NCI-H510A treated with DMSO at 0.1 percent for 48 hours (cell line): ENCODE data around the gene COL26A1.
"Not testable (repeated sequence)": the region's sequence is repeated elsewhere in the genome, so short reads cannot be mapped to it uniquely, and the experiment has no call there.

ENCODE experiments used
- DNase-seq: peaks from one replicate; lab custom pipeline; 2025; lab: John Stamatoyannopoulos, UW

Gene COL26A1

DNA sequence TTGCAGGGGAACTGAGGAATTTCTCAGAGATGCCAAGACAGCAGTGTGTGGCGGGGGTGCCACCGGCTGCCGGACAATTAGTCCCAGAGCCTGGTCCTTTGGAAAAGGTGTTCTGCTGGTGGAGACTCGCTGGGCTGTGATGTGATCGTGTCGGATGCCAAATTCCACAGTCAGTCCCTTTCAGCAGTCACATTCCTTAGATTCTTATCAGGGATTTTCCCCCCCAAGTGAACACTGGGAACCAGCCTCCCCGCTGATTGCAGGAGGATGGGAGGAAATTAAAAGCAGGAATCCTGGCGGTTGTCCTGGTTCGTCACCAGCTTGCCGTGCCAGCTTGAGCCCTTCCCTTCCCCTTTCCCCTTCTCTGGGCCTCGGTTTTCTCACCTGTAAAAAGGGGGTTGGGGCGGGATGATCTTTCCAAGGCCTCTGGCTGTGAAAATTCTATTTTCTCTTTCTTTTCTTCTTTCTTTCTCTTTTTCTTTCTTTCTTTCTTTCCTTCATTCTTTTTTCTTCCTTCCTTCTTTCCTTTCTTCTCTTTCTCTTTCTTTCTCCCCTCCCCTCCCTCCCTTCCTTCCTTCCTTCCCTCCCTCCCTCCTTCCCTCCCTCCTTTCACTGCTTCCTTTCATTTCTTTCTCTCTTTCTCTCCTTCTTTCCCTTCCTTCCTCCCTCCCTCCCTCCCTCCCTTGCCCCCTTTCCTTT is 39.6 kb downstream of the COL26A1 start:
- DNase-seq, result no peak

DNA sequence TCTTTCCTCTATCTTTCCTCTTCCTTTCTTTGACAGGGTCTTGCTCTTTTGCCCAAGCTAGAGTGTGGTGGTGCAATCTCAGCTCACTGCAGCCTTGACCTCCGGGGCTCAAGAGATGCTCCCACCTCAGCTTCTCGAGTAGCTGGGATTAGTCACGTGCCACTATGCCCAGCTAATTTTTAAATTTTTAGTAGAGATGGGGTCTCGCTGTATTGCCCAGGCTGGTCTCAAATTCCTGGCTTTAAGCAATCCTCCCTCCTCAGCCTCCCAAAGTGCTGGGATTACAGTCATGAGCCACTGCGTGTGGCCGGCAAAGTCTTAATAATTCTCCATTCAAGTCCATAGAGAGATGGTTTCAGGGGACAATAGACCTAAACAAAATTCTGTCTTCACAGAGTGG is 40.2 kb downstream of the COL26A1 start:
- no peak for DNase-seq

DNA sequence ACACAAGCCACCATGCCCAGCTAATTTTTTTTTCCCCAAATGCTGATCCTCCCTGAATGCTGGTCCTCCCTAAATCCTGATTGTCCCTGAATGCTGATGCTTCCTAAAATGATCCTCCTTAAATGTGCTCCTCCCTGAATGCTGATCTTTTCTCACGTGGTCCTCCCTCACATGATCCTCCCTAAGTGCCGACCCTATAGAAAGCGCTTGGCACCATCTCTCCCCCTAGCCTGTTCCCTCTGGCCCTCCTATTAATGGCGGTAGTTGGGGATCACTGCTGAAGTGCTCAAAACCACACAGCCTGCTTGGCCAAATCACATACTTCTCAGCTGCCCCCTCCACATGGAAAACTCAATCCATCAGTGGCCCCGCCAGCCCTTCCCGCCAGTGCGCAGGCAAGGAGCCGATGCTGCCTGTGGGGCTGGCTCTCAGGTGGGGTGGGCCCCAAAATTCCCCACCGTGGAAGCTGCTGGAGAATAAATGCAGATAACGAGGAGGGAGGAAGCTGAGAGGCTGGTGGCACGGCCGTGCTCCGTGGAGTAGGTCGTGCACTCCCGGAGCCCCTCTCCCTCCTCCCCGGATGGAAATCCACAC is 42.9 kb downstream of the COL26A1 start:
- no peak for DNase-seq

DNA sequence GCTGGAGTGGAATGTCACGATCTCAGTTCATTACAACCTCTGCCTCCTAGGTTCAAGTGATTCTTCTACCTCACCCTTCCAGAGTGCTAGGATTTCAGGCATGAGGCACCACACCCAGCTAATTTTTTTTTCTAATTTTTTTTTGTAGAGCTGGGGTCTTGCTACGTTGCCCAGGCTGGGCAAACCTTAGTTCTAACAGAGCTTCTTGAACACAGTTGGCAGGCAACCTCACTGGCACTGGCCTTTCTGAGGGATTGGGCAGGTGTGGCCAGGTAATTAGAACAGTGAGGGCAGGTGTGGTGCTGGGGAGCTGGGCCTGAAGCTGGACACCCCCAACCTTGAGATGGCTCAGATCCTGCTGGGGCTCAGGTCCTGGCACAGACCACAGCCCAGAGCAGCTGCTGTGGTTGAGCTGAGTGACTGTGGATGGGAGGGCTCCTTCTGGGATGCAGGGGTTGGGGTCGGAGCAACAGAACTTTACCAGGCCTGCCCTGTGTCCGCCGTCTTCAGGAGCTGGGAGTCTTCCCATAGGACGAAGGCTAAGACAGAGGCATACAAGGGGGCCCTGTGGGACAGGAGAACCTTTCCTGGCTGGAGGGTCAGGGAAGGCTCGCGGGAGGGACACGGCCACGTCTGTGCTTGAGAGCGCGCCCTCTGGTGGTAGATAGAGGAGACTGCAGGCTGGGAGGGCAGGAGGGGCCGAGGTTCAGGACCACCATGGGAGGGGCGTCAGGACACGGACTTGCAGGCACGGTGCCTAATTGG is 48.2 kb downstream of the COL26A1 start:
- no peak for DNase-seq

DNA sequence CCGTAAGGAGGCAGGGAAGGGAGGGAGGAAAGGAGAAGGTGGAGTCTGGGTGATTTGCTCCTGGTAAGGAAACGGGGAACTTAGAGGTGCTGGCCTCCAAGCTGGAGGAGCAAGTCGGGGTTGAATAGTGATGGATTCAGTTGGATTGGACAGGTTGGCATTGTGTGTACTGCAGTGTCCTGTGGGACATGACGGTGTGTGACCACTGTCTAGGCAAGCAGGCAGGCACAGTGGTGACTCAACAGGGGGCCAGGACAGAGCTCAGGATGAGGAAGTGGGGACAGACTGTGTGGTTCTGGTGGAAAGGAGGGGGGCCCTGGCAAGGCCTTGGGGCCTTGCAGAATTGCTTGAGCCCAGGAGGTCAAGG is 48.8 kb downstream of the COL26A1 start:
- DNase-seq, result no peak

DNA sequence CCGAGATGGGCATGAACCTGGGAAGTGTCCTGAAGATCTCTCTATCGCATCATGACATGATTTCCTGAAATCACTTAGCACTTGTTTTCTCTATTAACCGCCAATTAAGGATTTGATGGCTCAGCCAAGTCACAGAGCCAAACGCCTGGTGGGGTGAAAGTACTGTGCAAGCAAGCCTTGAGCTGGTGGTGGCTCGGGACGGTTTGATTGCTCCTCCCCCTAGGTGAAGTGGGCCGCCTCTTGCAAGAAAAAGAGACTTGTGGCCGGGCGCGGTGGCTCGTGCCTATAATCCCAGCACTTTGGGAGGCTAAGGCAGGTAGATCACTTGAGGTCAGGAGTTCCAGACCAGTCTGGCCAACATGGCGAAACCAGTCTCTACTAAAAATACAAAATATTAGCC is 50.3 kb downstream of the COL26A1 start:
- no peak for DNase-seq

DNA sequence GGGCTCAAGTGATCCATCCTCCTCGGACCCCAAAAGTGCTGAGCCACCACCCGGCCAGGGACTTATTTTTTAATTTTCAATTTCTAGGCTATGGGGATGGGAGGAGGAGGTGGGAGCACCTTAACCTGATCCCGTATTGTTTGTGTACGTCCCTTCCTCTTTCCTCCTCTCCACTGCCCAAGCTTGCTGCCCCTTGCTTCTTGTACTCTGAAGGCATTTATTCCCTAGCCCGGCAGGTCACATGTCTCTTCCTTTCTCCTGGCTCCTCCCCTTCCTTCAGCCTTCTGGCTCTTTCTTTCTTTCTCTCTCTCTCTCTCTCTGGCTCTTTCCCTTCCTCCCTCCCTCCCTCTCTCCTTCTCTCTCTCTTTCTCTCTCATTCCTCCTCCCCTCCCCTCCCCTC is 56.0 kb downstream of the COL26A1 start:
- DNase-seq, result no peak

DNA sequence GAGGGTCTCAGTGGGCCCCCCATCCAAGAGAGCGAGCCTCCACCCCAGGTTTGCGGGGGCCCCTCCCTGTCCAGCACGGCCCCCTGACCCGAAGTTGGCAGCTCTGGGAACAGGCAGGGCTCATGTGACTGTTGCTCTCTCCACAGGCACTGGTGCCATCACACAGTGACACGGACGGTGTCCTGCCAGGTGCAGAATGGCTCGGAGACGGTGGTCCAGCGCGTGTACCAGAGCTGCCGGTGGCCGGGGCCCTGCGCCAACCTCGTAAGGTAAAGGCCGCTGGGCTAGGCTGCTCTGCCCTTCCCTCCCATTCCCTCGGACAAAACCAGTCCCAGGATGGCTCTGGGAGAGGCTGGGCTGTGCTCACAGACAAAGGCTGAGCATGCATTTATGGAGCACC is 57.2 kb downstream of the COL26A1 start:
- no peak for DNase-seq

DNA sequence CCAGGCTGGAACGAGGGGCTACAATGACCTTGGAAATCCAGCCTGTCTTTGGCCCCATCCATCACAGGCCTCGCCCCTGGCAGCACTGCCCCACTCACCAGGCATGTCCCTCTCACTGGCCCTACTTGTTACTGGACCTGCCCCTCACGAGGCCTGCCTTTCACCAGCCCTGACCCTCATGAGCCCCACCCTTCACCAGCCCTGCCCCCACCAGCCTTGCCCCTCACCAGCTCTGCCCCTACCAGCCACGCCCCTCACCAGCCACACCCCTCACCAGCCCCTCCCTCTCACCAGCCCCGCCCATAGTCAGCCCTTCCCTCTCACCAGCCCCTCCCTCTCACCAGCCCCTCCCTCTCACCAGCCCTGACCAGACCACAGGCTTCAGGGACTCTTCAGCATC is 57.8 kb downstream of the COL26A1 start:
- DNase-seq, result no peak

DNA sequence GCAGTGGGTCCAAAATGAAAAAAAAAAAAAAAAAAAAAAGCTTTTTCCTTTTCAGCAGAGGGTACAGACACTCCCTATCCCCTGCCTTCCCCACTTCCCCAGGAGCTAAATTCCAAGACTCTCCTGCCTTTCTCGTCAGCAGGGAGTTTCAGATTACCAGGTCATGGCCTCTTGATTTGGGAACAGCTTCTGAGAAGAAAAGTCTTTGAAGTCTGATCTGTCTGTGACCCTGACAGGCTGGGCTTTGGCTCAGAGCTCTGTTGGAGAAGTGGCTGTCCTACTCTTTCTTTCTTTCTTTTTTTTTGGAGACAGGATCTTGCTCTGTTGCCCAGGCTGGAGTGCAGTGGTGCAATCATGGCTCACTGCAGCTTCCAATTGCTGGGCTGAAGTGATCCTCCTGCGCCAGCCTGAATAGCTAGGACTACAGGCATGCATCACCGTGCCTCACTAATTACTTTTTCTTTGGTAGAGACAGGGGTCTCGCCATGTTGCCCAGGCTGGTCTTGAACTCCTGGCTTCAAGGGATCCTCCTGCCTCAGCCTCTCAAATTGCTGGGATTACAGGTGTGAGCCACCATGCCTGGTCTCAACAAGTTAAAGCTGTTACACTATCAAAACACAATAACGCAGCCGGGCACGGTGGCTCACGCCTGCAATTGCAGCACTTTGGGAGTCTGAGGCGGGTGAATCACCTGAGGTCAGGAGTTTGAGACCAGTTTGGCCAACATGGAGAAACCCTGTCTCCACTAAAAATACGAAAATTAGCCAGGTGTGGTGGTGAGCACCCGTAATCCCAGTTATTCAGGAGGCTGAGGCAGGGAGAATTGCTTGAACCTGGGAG is 59.9 kb downstream of the COL26A1 start:
- no peak for DNase-seq

DNA sequence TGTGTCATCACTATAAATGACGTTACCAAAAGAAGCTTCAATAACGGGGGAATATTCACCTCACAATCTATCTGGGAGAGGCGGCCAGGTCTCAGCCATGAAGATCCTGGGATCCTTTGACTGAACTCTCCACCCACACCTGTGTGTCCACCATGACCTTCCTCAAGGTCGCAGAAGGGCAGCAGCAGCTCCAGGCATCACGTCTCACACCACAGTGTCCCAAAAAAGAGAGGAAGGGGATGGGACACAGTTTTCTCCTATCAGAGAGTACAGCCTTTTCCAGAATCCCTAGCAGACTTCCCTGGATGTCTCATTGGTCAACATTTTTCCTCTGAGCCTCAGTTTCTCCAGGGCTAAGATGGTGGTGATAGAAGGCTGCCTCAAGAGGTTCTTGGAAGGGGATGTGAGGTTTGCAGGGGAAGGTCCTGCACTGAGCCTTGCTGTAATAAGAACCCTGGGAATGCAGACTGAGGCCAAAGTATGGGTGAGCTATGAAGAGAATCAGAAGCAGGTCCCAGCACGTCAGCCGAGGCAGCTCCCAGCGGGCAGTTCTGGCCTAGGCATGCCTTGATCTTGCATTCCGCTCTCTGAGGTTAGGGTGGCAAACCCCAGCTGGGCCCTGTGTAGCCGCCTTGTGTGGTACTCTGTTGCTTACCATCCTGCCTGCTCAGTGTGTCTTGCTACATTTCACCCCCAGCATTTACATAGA is 63.8 kb downstream of the COL26A1 start:
- no peak for DNase-seq

DNA sequence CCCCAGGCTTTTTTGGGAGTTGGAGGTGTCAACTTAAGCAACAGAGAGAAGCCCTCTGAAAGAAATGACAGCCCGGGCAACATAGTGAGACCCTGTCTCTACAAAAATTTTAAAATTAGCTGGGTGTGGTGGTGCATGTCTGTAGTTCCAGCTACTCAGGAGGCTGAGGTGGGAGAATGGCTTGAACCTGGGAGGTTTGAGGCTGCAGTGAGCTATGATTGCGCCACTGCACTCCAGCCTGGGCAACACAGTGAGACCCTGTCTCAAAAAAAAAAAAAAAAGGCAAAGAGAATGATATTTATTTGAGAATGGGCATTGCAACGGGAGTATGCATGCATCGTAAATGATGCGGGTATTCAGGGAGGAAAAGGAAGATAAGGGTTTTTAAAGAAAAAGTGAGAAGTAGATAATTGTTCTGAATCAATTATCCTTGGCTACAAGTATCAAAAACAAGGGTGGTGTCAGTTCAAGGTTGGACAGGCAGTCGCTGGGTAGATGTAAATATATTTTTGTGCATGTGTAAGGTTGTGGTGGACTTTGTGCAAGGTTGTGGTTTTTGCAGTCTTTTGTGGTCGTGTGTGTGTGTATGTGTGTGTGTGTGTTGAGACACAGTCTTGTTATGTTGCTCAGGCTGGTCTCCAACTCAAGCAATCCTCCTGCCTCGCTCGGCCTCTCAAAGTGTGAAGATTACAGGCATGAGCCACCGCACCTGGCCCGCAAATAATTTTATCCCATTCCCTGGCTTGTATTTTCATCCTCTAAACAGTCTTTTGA is 65.6 kb downstream of the COL26A1 start:
- no peak for DNase-seq

DNA sequence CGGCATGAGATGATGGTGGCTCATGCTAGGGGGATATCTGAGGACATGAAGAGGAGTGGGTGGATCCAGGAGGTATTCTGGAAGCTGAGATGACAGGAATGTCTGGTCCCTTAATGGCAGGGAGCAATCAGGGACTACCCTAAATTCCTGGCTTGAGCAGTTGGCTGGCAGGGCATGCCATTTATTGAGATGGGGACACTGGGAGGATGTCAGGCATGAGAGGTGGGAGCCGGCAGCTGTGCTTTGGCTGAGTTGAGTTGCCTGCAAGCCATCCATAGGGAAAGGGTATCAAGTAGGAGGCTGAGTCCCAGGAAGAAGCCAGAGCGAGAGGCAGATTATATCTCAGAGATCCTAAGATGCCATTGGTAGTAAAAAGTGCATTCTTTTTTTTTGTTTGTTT is 69.6 kb downstream of the COL26A1 start:
- no peak for DNase-seq

DNA sequence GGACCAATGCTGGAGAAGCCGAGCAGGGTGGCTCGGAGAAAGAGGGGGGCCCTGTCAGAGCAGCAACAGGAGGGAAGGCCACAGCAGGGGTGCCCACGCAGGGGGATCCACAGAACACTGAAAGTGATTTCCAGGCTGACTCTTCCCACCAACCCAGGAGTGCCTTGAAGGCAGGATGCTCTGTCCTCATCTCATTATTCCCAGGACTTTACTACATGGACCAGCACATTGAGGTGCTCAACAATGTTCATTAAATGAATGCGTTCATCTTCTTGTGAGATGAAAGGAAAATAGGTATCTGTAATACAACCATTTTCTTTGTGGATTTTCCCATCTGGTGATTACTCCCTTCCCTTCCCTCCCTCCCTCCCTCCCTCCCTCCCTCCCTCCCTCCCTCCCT is 71.0 kb downstream of the COL26A1 start:
- DNase-seq, result no peak

DNA sequence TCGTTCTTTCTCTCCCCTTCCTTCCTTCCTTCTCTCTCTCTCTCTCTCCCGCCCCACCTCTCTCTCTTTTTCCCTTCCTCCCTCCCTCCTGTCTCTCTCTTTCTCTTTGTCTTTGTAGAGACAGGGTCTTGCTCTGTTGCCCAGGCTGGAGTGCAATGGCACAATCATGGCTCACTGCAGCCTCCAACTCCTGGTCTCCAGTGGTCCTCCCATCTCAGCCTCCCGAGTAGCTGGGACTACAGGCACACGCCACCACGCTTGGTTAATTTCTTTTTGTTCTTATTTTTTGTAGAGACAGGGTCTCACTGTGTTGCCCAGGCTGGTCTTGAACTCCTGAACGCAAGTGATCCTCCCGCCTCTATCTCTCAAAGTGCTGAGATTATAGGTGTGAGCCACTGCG is 71.5 kb downstream of the COL26A1 start:
- not testable (repeated sequence) for DNase-seq

DNA sequence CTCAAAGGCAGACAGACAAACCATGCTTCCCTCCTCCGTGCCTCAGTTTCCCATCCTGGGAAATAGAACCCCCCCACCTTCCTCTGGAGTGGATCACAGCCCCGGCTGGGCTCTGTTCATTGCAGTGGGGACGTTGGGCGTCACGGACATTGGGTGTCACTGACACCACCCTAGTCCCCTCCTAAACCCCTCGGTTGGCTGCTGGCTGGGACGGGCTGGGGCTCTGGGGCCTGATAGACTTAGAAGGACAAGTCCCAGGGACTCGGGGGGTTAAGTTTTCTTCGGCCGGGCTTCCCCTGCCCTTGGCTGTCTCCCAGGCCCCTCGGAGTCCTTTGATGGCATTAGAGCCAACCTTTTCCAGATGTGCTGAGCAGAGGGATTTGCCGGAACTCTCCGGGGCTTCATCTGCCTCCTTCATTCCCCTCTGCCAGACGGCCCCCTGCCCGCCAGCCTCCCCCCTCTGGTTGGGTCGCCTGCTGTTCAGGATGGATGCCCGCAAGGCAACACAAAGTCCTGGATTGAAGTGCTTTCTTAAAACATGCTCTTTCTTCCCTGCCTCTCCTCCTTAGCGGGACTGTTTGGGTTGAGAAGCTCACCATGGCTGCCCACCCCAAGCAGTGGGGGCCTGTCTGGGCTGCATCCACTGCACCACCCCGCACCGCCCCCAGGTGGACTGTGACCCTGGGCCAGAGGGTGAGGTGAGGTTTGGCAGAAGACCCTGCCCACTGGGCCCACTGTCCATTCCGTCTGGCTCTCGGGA is 73.0 kb downstream of the COL26A1 start:
- no peak for DNase-seq

DNA sequence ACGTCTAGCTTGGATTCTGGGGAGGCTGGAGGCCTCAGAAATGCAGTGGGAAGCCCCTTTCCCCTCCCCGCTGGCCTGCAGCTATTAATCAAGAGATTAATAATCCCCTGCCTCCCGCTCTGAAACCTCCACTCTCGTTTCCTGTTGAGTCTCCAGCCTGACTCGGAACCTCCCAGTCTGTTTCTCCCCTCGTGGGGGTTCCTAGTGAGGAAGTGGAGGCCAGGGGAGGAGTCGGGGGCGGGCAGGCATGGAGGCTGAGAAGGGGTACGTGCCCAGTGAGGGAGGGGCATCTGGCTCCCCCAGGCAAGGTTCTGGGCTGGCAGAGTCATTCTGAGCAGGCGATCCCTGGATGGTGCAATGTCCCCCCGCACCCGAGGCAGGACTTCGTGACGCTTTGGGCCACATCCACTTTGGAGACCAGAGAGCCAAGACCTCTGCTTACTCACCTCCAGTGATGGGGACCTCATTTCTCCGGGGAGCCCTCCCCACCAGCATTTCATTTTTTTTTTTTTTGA is 73.6 kb downstream of the COL26A1 start:
- no peak for DNase-seq

DNA sequence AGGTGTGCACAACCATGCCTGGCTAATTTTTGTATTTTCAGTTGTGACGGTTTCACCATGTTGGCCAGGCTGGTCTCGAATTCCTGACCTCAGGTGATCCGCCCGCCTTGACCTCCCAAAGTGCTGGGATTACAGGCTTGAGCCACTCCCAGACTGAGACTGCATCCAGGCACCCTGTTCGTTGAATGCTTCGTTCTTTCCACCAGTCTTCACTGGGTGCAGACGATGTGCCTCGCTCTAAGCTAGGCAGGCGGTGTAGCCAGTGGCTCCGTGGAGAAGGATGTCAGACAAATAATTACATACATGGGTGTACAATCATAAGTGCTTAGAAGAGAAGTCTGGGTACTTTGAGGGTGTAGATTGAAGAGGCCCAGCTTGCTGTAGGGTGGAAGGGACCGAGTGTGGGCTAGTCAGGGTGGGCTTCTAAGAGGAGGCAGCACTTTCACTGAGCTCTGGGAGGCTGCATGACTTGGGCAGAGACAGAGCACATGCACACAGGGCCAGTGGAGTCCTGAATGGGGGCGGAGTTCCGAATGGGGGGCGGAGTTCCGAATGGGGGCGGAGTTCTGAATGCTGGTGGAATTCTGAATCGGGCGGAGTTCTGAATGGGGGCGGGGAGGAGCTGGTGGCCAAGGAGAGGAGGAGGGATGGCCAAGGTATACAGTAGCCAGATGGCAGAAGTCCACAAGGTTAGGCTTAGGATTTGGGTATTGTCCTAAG is 74.3 kb downstream of the COL26A1 start:
- no peak for DNase-seq

DNA sequence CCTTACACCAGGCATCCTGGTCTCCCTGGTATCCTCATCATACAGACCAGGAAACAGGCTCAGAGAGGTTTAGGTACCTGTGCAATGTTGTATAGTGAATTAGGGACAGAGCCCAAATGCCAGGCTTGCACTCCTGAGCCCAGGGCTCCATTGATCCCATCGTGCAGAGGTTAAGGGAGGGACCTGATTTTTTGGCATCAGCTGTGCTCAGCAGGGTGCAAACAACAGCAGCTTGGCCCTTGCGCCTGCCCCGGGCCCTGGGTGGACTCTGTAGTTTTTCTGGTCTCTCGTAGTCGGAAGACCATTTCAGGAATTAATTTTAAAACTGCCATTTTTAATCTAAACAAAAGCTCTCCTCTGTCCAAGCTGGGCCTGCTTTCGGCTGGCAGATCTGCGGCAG is 79.2 kb downstream of the COL26A1 start:
- no peak for DNase-seq
